ENCODE results near the gene B3GNT2.

B3GNT2 gene

GRCh38 chr2:62224976-62225375 is 29.1 kb downstream of the B3GNT2 start:
- Histone ChIP-seq H3K27ac (ENCODE audit: extremely low read depth, low read depth, low read length) (no peak overlapping the region), H3K9me3 (ENCODE audit: control insufficient read depth, insufficient read depth, low read depth, low read length) (no peaks in the 10 kb centered on the region), H3K4me1 (ENCODE audit: control insufficient read depth, insufficient read depth, low read length) (no peaks in the 10 kb centered on the region), H3K4me3 (ENCODE audit: low read depth, low read length) (no peak overlapping the region), H3K36me3 (ENCODE audit: control insufficient read depth in 2 of 2, insufficient read depth in 1 of 2, low read length in 2 of 2) (peaks cover 0 to 22% of the 10 kb centered on the region in 2 experiments; a peak in 1 of 3 replicates)
- CTCF ChIA-PET, result no interaction called here
- TF ChIP-seq, protein P1, sequence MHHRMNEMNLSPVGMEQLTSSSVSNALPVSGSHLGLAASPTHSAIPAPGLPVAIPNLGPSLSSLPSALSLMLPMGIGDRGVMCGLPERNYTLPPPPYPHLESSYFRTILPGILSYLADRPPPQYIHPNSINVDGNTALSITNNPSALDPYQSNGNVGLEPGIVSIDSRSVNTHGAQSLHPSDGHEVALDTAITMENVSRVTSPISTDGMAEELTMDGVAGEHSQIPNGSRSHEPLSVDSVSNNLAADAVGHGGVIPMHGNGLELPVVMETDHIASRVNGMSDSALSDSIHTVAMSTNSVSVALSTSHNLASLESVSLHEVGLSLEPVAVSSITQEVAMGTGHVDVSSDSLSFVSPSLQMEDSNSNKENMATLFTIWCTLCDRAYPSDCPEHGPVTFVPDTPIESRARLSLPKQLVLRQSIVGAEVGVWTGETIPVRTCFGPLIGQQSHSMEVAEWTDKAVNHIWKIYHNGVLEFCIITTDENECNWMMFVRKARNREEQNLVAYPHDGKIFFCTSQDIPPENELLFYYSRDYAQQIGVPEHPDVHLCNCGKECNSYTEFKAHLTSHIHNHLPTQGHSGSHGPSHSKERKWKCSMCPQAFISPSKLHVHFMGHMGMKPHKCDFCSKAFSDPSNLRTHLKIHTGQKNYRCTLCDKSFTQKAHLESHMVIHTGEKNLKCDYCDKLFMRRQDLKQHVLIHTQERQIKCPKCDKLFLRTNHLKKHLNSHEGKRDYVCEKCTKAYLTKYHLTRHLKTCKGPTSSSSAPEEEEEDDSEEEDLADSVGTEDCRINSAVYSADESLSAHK (tag by site-specific recombination; IDR thresholded peaks at IDR 0.05), result no peak
- TF ChIP-seq ZSCAN23 (tag by site-specific recombination; IDR thresholded peaks at IDR 0.05) (no peak), SP7 (tag by site-specific recombination; IDR thresholded peaks at IDR 0.05) (no peak), ZNF19 (tag by site-specific recombination; IDR thresholded peaks at IDR 0.05; ENCODE audit: low read depth) (no peak), ZBTB8A (tag by site-specific recombination; IDR thresholded peaks at IDR 0.05) (no peak), PRDM2 (tag by site-specific recombination; IDR thresholded peaks at IDR 0.05; ENCODE audit: borderline replicate concordance) (no peak), ZNF214 (tag by site-specific recombination; IDR thresholded peaks at IDR 0.05; ENCODE audit: borderline replicate concordance) (no peak), ZXDB (tag by site-specific recombination; IDR thresholded peaks at IDR 0.05) (no peak), ZSCAN18 (tag by site-specific recombination; IDR thresholded peaks at IDR 0.05) (no peak), ZNF24 (tag by site-specific recombination; IDR thresholded peaks at IDR 0.05) (no peak), ZFP3 (tag by site-specific recombination; IDR thresholded peaks at IDR 0.05; ENCODE audit: low read depth) (no peak), ZBTB49 (tag by site-specific recombination; IDR thresholded peaks at IDR 0.05; ENCODE audit: low read depth) (no peak), ZNF768 (tag by site-specific recombination; IDR thresholded peaks at IDR 0.05) (no peak), ZNF624 (tag by site-specific recombination; IDR thresholded peaks at IDR 0.05) (no peak), ZNF792 (tag by site-specific recombination; IDR thresholded peaks at IDR 0.05) (no peak)
- POLR2A ChIA-PET, result no interaction called here
